Activated T-helper 2 cell treated with anti-CD3 and anti-CD28 coated beads, Interferon-gamma antibody, Interleukin-2, Interleukin-4, amounts not matched to agents 10 μg/mL and 5 μg/mL and 100 μg/mL, durations not matched to agents 14 hours and 24 hours and 36 hours (primary cell): ENCODE data around the gene TSC1. TPM values are rescaled to one million over a fixed set of nuclear protein-coding genes. Genes with fewer than 3 reads are reported as not detected.

Experiments used
- DNase-seq: peaks from one replicate; pipeline ENCODE4 v3.0.0; 2021; ENCODE audit warnings: low spot score
- H3K27ac Mint-ChIP-seq: one replicate; pipeline ENCODE4 v1.8.0; 2021; ENCODE audit warnings: mixed read lengths
- H3K27me3 Mint-ChIP-seq: one replicate; pipeline ENCODE4 v1.8.0; 2021; ENCODE audit warnings: low read depth, mixed read lengths
- H3K36me3 Mint-ChIP-seq: one replicate; pipeline ENCODE4 v1.8.0; 2021; ENCODE audit warnings: low read depth, mixed read lengths
- H3K4me1 Mint-ChIP-seq: one replicate; pipeline ENCODE4 v1.8.0; 2021; ENCODE audit warnings: low read depth, mixed read lengths
- H3K4me3 Mint-ChIP-seq: one replicate; pipeline ENCODE4 v1.8.0; 2021; ENCODE audit warnings: low read depth, mild to moderate bottlenecking, moderate library complexity, mixed read lengths
- H3K9me3 Mint-ChIP-seq: one replicate; pipeline ENCODE4 v1.8.0; 2021; ENCODE audit warnings: mixed read lengths
- intact Hi-C: fragments of 100-400 bp; cut with micrococcal nuclease; formaldehyde crosslinking; loops from one replicate; pipeline ENCODE4 v1.15.1; 2023
- total RNA-seq: library from RNA; stranded (reverse); gene quantifications from 2 replicates; pipeline ENCODE4 v1.2.3, GENCODE V29; 2022

TSC1 gene
- total RNA-seq, 1 donor from 2014 or later, result 29.1 TPM

- intact Hi-C loops, result loop anchor here (2.0 kb wide), 1 partner anchor 79 kb away; no protein-coding TSS in a partner anchor
- no peaks in the 10 kb centered on the region for H3K9me3 Mint-ChIP-seq
- peaks cover 15% of the 10 kb centered on the region for H3K4me1 Mint-ChIP-seq
- H3K36me3 Mint-ChIP-seq, result no peaks in the 10 kb centered on the region
- H3K4me3 Mint-ChIP-seq, result peak overlapping the region; percentile 83
- H3K27me3 Mint-ChIP-seq, result no peaks in the 10 kb centered on the region
- no peak for DNase-seq
- peak overlapping the region; percentile 78 for H3K27ac Mint-ChIP-seq
Measured at GRCh38 chr9:132943651-132944293, 644 bp downstream of the TSC1 start.

DNA sequence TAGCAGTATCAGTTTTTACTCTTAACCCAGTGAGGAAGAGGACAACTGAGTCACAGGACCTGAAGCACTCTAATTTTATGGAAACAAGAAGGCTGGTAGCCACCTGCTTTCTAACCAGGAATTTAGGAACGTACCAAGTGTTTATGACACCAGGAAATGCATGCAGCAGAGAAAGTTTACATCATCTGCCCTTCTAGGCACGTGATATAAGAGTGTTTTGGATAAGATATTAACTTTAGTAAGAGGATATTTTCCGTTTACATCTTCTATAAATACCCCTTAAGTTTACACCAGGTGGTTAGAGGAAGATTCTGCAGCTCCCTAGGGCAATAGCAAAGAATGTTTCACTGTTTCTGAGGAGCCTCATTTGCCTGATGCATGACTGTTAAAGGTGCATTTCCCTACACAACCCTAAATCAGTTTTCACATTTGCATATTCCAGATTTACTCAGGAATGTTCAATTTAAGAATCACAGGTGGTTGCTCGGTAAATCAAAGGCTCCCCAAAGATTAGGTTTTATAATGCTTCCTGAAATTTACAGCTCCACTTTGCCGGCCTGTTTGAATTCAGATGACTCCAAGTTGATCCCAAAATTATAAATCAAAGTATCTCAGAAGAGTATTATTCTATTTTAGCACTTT lies 1.8 kb downstream of the TSC1 start:
- H3K36me3 Mint-ChIP-seq, result no peaks in the 10 kb centered on the region
- DNase-seq, result no peak
- H3K4me3 Mint-ChIP-seq, result peak overlapping the region; percentile 15
- no peak overlapping the region for H3K27ac Mint-ChIP-seq
- H3K4me1 Mint-ChIP-seq, result peaks cover 15% of the 10 kb centered on the region
- no peaks in the 10 kb centered on the region for H3K27me3 Mint-ChIP-seq
- intact Hi-C loops, result no loop called here
- H3K9me3 Mint-ChIP-seq, result no peaks in the 10 kb centered on the region

GRCh38 chr9:132939169-132939568 lies 5.2 kb downstream of the TSC1 start:
- no peak for DNase-seq
- no peak overlapping the region for H3K4me3 Mint-ChIP-seq
- no peak overlapping the region for H3K27ac Mint-ChIP-seq
- peaks cover 12% of the 10 kb centered on the region for H3K4me1 Mint-ChIP-seq
- intact Hi-C loops, result no loop called here
- H3K9me3 Mint-ChIP-seq, result no peaks in the 10 kb centered on the region
- H3K36me3 Mint-ChIP-seq, result no peaks in the 10 kb centered on the region
- no peaks in the 10 kb centered on the region for H3K27me3 Mint-ChIP-seq

DNA sequence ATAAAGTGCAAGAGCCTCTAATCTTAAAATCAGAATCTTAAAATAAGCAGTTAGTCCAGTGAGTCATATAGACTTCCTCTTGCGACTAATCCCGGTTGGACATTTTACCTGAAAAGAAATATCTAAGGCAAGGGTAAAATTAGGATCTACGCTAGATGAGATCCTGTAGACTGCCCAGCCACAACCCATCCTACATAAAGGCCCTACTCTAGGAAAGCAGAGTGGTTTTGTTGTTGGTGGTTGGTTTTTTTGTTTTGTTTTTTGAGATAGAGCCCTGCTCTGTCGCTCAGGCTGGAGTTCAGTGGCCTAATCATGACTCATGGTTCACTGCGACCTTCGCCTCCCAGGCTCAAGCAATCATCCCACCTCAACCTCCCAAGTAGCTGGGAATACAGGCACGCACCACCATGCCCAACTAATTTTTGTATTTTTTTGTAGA lies 6.9 kb downstream of the TSC1 start:
- H3K9me3 Mint-ChIP-seq, result no peaks in the 10 kb centered on the region
- no peak for DNase-seq
- no peak overlapping the region for H3K27ac Mint-ChIP-seq
- peaks cover 3% of the 10 kb centered on the region for H3K36me3 Mint-ChIP-seq
- intact Hi-C loops, result no loop called here
- H3K4me3 Mint-ChIP-seq, result no peak overlapping the region
- peaks cover 3% of the 10 kb centered on the region for H3K4me1 Mint-ChIP-seq
- H3K27me3 Mint-ChIP-seq, result no peaks in the 10 kb centered on the region

DNA sequence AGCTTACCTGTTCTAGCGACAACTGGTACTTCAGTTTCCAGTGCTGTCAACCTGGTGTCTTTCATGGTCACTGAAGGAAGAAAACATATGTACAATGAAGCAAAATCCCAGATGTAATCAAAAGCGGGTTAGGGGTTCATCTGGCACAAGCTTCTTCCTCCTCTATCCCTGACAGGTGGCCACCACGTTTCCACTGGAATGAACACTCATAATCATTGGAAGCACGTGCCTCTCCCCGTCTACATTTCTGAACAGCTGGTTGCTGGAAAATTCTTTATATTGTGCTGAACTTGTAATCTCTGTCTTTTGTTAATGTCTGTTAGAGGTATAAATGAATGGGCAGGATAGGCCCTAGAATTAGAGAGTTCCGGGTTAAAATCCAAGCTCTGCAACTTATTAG lies 9.4 kb downstream of the TSC1 start:
- peaks cover 11% of the 10 kb centered on the region for H3K36me3 Mint-ChIP-seq
- H3K4me1 Mint-ChIP-seq, result no peaks in the 10 kb centered on the region
- no peak overlapping the region for H3K4me3 Mint-ChIP-seq
- DNase-seq, result no peak
- H3K27me3 Mint-ChIP-seq, result no peaks in the 10 kb centered on the region
- no peak overlapping the region for H3K27ac Mint-ChIP-seq
- intact Hi-C loops, result no loop called here
- H3K9me3 Mint-ChIP-seq, result no peaks in the 10 kb centered on the region

GRCh38 chr9:132931178-132931735 lies 13.2 kb downstream of the TSC1 start:
- Mint-ChIP-seq H3K27ac (no peak overlapping the region), H3K4me3 (no peak overlapping the region), H3K4me1 (no peaks in the 10 kb centered on the region), H3K9me3 (no peaks in the 10 kb centered on the region), H3K36me3 (peaks cover 17% of the 10 kb centered on the region), H3K27me3 (no peaks in the 10 kb centered on the region)
- no peak for DNase-seq
- intact Hi-C loops, result no loop called here

DNA sequence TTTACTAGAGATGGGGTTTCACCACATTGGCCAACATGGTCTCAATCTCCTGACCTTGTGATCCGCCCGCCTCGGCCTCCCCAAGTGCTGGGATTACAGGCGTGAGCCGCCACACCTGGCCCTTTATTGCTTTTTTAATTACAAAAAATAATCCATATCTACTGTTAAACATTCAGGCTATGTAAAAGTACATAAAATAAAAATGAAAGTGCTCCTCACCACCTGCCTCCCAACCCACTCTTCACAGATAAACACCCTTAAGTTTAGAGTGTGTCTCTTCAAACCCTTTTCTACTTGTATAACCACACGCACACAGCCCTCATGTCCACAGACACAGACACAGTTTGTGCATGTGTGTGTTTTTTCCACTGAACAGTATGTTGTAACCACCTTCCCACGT lies 16.7 kb downstream of the TSC1 start:
- no peaks in the 10 kb centered on the region for H3K27me3 Mint-ChIP-seq
- intact Hi-C loops, result no loop called here
- H3K9me3 Mint-ChIP-seq, result no peaks in the 10 kb centered on the region
- H3K27ac Mint-ChIP-seq, result no peak overlapping the region
- H3K4me3 Mint-ChIP-seq, result no peak overlapping the region
- no peaks in the 10 kb centered on the region for H3K4me1 Mint-ChIP-seq
- DNase-seq, result no peak
- peaks cover 33% of the 10 kb centered on the region for H3K36me3 Mint-ChIP-seq

GRCh38 chr9:132923346-132923902 lies 21.0 kb downstream of the TSC1 start:
- no peaks in the 10 kb centered on the region for H3K9me3 Mint-ChIP-seq
- intact Hi-C loops, result no loop called here
- no peak for DNase-seq
- no peak overlapping the region for H3K4me3 Mint-ChIP-seq
- no peaks in the 10 kb centered on the region for H3K27me3 Mint-ChIP-seq
- H3K36me3 Mint-ChIP-seq, result peaks cover 43% of the 10 kb centered on the region
- H3K27ac Mint-ChIP-seq, result no peak overlapping the region
- no peaks in the 10 kb centered on the region for H3K4me1 Mint-ChIP-seq

DNA sequence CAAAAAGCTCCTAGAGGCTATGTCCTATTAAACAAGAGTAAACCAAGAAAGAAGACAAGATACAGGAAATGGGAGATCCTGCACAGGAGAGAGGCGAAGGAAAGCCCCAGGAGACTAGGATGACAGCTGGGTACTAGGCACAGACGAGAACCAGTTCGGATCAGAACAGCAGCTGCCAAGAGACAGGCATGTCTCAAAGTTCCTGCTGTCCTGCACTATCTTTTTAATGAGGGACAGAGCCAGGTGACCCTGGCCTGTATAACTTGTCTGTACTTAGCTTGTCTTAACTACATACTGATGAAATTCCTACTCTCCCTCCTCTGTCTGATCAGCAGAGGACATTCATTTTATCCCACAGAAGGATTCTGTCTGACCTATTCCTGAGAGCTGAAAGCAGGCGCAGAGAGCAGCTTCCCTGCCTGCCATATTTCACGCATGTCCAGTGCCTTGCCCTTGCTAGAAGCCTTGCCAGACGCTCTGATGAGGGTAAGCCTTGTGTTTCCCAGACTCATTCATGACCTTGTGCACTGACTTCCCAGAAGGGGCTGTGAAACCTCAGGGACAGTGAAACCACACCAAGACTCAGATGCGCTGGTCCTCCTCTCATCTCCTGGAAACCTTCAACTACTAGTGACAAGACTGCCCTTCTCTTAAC lies 24.7 kb downstream of the TSC1 start:
- Mint-ChIP-seq H3K27ac (no peak overlapping the region), H3K4me3 (no peak overlapping the region), H3K27me3 (no peaks in the 10 kb centered on the region), H3K36me3 (peaks cover 46% of the 10 kb centered on the region), H3K9me3 (no peaks in the 10 kb centered on the region), H3K4me1 (no peaks in the 10 kb centered on the region)
- intact Hi-C loops, result no loop called here
- DNase-seq, result no peak

GRCh38 chr9:132914924-132915323 lies 29.5 kb downstream of the TSC1 start:
- H3K4me1 Mint-ChIP-seq, result no peaks in the 10 kb centered on the region
- no peak overlapping the region for H3K4me3 Mint-ChIP-seq
- DNase-seq, result no peak
- no peak overlapping the region for H3K27ac Mint-ChIP-seq
- H3K9me3 Mint-ChIP-seq, result no peaks in the 10 kb centered on the region
- H3K27me3 Mint-ChIP-seq, result no peaks in the 10 kb centered on the region
- intact Hi-C loops, result no loop called here
- H3K36me3 Mint-ChIP-seq, result peaks cover 41% of the 10 kb centered on the region

GRCh38 chr9:132912131-132912530 lies 32.3 kb downstream of the TSC1 start:
- no peaks in the 10 kb centered on the region for H3K9me3 Mint-ChIP-seq
- intact Hi-C loops, result no loop called here
- no peak overlapping the region for H3K4me3 Mint-ChIP-seq
- H3K4me1 Mint-ChIP-seq, result no peaks in the 10 kb centered on the region
- H3K36me3 Mint-ChIP-seq, result peaks cover 44% of the 10 kb centered on the region
- no peak overlapping the region for H3K27ac Mint-ChIP-seq
- no peak for DNase-seq
- H3K27me3 Mint-ChIP-seq, result no peaks in the 10 kb centered on the region

GRCh38 chr9:132910376-132910775 lies 34.0 kb downstream of the TSC1 start:
- H3K36me3 Mint-ChIP-seq, result peaks cover 36% of the 10 kb centered on the region
- intact Hi-C loops, result no loop called here

DNA sequence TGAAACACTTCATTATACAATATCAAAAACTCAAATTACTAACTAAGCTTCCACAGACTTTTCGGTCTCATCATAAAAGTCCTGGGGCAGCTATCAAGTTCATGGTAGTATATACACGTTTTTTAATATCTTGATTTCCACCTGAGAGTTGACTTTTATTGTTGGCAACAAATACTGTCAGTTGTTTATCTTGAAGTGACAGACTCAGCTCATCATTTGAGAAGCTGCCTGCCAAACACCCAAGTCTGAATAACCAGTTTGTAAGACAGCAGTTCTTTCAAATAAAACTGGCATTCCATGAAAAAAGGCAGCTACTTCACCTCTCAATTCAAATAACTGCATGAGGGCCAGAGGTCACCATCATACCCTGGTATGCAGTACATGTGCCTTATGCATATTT lies 35.1 kb downstream of the TSC1 start:
- H3K4me3 Mint-ChIP-seq, result no peak overlapping the region
- intact Hi-C loops, result no loop called here
- no peaks in the 10 kb centered on the region for H3K9me3 Mint-ChIP-seq
- no peaks in the 10 kb centered on the region for H3K4me1 Mint-ChIP-seq
- peaks cover 31% of the 10 kb centered on the region for H3K36me3 Mint-ChIP-seq
- DNase-seq, result no peak
- no peaks in the 10 kb centered on the region for H3K27me3 Mint-ChIP-seq
- no peak overlapping the region for H3K27ac Mint-ChIP-seq

More at GRCh38 chr9:132910376-132910775, 34.0 kb downstream of the TSC1 start:
- no peaks in the 10 kb centered on the region for H3K27me3 Mint-ChIP-seq
- H3K4me1 Mint-ChIP-seq, result no peaks in the 10 kb centered on the region
- H3K4me3 Mint-ChIP-seq, result no peak overlapping the region
- no peaks in the 10 kb centered on the region for H3K9me3 Mint-ChIP-seq
- no peak overlapping the region for H3K27ac Mint-ChIP-seq
- DNase-seq, result no peak
